ENCODE results near the gene GPC5. TPM values are rescaled to one million over a fixed set of nuclear protein-coding genes. Genes with fewer than 3 reads are reported as not detected.

The GPC5 gene
- total and polyA plus RNA-seq, 7 donors: 0.23 TPM; not detected in 6

DNA sequence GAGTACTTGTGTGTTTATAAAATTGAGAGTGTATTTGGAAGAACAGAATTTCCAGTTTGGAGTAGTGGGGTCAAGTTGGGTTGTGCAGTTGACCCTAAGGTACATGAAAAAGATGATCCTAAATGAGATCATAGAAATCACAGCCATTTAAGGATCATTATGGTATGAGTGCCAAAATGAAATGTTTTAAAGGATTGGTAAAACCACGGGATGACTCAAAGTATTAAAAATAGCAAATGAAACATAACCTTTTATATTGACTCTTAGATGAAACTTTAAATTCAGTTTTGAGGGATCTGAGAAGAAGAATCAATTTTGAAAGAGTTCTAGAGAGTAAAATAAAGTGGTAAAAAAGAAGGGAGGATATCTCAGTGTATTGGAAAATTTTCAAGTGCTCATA is 773.8 kb downstream of the GPC5 start:
- Histone ChIP-seq H3K9me3 (no peaks in the 10 kb centered on the region), H3K4me1 (no peaks in the 10 kb centered on the region), H3K27me3 (ENCODE audit: insufficient read depth in 3 of 3, low read length in 2 of 3) (no peaks in the 10 kb centered on the region), H3K36me3 (ENCODE audit: insufficient read depth in 1 of 2, low read depth in 1 of 2) (no peaks in the 10 kb centered on the region), H3K27ac (no peak overlapping the region), H3K4me3 (no peak overlapping the region)
- intact Hi-C loops (cut with DNase I): no loop called here
- no peak for DNase-seq
- 51 to 70% (median 70%) methylated on average over 1 of the region's 1 CpG for WGBS, 3 donors
- TF ChIP-seq CTCF (IDR thresholded peaks at IDR 0.05): no peak
- ATAC-seq: no peak

DNA sequence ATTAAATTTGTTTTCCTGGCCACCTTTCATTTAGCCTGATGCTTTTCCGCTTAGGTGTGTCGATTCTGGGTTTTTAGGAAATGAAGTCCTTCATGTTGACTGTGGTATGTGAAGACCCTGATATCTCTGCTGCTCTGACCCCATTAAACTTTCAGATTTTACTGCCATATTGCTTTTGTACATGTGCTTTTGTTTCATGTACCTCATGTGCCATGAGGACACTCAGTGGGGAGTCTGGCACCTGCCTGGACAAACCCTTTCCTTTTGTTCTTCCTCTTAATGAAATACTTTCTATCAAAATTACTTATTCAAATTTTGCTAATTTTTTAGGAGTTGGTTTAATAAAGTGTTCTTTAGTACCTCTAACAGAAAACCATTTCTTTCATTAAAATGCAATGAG is 774.8 kb downstream of the GPC5 start:
- no peaks in the 10 kb centered on the region for H3K27me3 ChIP-seq (ENCODE audit: insufficient read depth in 3 of 3, low read length in 2 of 3)
- no peak overlapping the region for H3K27ac ChIP-seq
- DNase-seq (no peak), ATAC-seq (no peak)
- intact Hi-C loops (cut with DNase I): no loop called here
- no peaks in the 10 kb centered on the region for H3K36me3 ChIP-seq (ENCODE audit: insufficient read depth in 1 of 2, low read depth in 1 of 2)
- no peaks in the 10 kb centered on the region for H3K9me3 ChIP-seq
- TF ChIP-seq CTCF (IDR thresholded peaks at IDR 0.05): no peak
- no peak overlapping the region for H3K4me3 ChIP-seq
- 94 to 100% (median 98%) methylated on average over 2 of the region's 2 CpGs for WGBS, 3 donors
- H3K4me1 ChIP-seq: no peaks in the 10 kb centered on the region

DNA sequence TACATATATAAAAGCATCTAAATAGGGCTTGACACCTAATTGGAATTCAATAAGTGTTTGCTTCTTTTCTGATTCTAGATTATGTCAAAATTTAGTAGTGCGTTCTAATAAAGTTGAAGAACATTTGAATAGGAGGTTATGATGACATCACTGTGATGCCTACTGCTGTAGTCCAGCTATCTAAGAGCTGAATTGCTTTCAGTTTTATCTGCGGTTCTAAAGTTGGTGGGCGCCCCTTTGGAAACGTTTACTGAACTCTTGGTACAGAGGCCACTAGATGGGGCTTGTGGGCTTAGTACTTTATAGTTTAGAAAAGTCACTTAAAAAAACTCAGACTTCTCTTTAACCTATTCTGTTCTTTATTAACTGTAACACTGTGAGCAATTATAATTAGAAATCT is 776.9 kb downstream of the GPC5 start:
- Histone ChIP-seq H3K4me1 (no peaks in the 10 kb centered on the region), H3K36me3 (ENCODE audit: insufficient read depth in 1 of 2, low read depth in 1 of 2) (no peaks in the 10 kb centered on the region), H3K27me3 (ENCODE audit: insufficient read depth in 3 of 3, low read length in 2 of 3) (no peaks in the 10 kb centered on the region), H3K4me3 (no peak overlapping the region), H3K9me3 (no peaks in the 10 kb centered on the region), H3K27ac (no peak overlapping the region)
- DNase-seq (no peak), ATAC-seq (no peak)
- TF ChIP-seq CTCF (IDR thresholded peaks at IDR 0.05): no peak
- WGBS, 3 donors: 16 to 23% (median 18%) methylated on average over 4 of the region's 4 CpGs
- intact Hi-C loops (cut with DNase I): no loop called here

- TF ChIP-seq CTCF (IDR thresholded peaks at IDR 0.05): no peak
- H3K4me1 ChIP-seq: no peaks in the 10 kb centered on the region
- H3K36me3 ChIP-seq (ENCODE audit: insufficient read depth in 1 of 2, low read depth in 1 of 2): no peaks in the 10 kb centered on the region
- 41 to 45% (median 43%) methylated on average over 5 of the region's 5 CpGs for WGBS, 3 donors
- H3K27ac ChIP-seq: no peak overlapping the region
- H3K4me3 ChIP-seq: no peak overlapping the region
- no peak for ATAC-seq
- no peak for DNase-seq
- no peaks in the 10 kb centered on the region for H3K9me3 ChIP-seq
- no peaks in the 10 kb centered on the region for H3K27me3 ChIP-seq (ENCODE audit: insufficient read depth in 3 of 3, low read length in 2 of 3)
- intact Hi-C loops (cut with DNase I): no loop called here
Observed at GRCh38 chr13:92177966-92178365, 779.5 kb downstream of the GPC5 start.

- no peak overlapping the region for H3K4me3 ChIP-seq
- WGBS, 3 donors: 56 to 67% (median 60%) methylated on average over 1 of the region's 1 CpG
- no peak overlapping the region for H3K27ac ChIP-seq
- TF ChIP-seq CTCF (IDR thresholded peaks at IDR 0.05): no peak
- intact Hi-C loops (cut with DNase I): no loop called here
- H3K9me3 ChIP-seq: no peaks in the 10 kb centered on the region
- no peaks in the 10 kb centered on the region for H3K4me1 ChIP-seq
- ATAC-seq: no peak
- H3K36me3 ChIP-seq (ENCODE audit: insufficient read depth in 1 of 2, low read depth in 1 of 2): no peaks in the 10 kb centered on the region
- H3K27me3 ChIP-seq (ENCODE audit: insufficient read depth in 3 of 3, low read length in 2 of 3): no peaks in the 10 kb centered on the region
- DNase-seq: no peak
Observed at GRCh38 chr13:92179223-92179622, 780.8 kb downstream of the GPC5 start.
